HG02840 (cell line): ENCODE data around the gene RBFOX1.

Source experiments
- ATAC-seq: cut with Tn5 transposase; IDR thresholded peaks from one replicate; pipeline ENCODE4 v1.9.1; 2021; ENCODE audit warnings: mild to moderate bottlenecking, moderate library complexity, moderate number of reproducible peaks; ENCODE audit not compliant: unreplicated experiment, low FRiP score

The RBFOX1 gene

DNA sequence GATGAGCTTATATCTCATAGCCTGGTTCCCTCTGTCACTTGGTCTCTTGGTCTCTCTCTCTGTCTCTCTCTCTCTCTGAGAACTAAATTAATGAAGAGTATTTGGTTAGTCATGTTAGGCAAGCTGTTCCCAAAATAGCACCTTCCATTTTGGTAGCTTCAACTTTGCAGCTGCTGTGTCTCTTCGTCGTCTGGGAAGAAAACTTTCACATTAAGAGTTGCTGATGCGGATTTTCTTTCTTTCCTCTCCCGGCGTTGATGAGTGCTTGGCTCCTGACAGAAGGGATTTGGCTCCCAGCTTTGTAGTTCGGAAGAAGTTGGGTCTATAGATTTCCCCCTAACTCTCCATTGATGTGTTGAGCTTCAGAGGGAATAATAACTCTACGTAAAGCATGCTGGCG, at the start of gene RBFOX1:
RBFOX1 (plus strand) TSS at position 235 of the 400 bp plus-strand sequence.
- ATAC-seq, result no peak

DNA sequence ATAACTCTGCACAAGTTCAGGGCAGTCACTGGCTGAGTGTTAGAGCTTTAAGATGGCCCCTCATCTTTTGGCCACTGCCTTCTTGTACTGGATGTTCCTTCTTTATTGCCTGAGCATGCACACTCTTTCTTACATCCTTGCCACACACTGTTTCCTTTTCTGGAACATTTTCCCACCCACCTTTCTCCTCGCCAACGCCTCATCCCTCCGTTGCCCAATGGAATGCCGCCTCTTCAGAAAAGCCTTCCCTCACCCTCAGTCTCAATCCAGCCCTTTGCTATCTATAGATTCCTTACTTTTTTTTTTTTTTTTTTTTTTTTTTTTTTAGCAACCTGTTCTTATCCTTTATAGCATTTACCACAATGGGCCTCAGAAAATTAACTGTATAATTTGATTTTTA, 47.9 kb upstream of the RBFOX1 start:
- no peak for ATAC-seq

DNA sequence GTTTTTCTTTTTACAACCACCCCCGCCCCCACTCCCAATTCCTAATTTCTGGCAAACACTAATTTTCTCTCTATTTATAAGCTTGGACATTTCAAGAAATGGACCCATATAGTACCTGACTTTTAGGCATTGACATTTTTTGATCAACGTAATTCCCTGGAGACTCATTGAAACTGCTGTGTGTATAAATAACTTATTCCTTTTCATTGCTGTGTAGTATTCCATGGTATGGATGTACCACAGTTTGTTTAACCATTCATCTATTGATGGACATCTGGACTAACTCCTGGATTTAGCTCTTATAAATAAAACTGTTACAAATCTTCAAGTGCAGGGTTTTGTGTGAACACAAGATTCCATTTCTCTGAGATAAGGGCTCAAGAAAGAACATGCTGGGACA, 47.1 kb upstream of the RBFOX1 start:
- no peak for ATAC-seq

DNA sequence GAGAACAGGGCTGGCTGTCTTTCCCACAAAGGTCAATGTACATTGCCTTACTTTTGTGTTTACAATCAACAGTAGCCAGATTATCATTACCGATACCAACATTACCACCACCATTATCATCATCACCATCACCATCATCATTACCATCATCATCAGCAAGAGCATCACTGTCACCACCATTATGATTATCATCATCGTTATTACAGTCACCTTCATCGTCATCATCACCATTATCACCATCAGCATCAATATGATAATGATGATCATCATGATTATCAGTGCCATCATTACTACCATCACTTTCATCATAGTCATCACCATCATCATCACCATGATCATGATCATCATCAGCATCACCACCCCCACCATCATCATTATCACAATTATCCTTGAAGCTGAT, 43.3 kb upstream of the RBFOX1 start:
- no peak for ATAC-seq

DNA sequence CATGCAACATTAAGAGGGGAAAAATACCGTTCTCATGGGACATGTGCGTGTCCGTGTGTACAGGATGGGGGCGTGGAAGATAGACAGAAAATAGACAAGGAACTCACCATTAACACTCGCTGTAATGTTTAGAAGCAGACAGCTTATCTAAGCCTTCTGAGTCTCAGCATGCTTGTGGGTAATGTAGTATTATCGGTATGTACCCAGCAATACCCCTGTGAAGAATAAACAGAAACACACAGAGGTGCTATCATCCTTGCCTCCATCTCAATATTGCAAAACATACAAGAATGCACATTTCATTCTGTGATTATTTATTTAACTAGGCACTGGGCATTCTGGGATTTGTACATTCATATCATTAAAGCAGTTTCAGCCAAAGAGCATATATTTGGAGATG, 42.0 kb upstream of the RBFOX1 start:
- no peak for ATAC-seq

DNA sequence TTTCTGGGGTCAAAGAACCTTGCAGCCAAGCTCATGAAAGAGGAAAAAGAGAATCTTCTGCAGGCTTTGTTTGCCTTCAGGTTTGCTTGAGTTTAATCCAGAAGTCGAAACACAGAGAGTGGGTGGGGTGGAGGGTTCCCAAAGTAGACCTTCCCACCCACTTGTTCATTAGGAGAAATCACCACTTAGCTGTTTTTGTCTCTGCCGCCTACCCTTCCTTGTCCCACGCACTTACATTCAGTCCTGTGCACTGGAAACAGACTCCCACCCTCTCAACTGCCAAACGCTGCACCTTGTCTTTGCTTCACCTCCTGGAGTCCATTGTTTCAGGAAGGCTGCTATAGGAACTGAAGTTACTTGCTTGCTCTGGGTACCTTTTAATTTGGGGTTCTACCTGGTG, 38.6 kb upstream of the RBFOX1 start:
- no peak for ATAC-seq

DNA sequence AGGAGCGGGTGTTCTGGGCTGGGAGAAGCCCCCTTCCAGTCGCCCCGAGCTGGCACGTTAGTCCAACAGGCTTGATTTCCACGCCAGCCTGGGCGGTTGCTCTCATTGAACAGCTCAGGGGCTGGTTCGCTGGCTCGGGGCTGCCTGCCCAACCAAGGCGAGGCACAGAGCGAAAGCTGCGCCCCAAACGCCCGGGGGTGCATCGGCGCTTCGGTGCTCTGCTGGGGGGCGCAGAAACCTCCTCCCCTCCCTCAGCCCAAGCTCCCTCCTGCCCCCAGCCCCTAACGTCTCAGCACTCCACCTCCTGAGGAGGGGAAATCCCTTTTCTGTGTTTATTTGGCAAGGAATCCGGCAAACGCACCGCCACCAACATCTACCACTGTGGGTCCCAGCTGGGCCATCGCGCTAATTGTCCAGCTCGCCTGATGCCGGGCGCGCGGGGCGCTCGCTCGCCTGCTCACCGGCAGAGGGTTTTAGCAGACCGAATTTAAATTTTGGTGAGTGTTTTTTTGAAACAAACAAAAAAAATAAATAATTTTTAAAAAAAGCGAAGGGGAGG, 29.5 kb upstream of the RBFOX1 start:
- no peak for ATAC-seq

DNA sequence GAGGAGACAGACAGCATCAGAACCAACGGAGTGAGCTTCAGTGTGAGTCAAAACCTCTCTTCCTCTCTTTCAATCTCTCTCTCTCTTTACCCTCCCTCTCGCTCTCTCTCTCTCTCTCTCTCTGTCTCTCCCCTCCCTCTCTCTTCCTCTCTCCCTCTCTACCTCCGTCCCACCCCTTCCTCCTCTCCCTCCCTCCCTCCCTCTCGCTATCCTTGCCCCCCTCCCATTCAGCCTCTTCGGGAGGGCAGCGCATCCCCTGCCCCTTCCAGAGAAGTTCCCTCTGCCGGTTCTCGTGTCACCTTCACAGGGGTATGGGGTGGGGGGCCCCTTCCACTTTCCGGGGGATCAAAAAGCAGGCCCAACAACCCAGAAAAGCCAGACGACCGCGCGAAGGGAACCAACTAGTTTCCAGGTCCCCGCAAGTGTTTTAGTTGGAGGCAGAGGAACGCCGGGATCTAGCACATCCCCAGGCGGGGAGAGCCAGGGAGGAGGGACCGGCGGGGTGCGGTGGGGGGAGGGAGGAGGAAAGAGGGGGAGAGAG, 28.9 kb upstream of the RBFOX1 start:
- ATAC-seq, result no peak

DNA sequence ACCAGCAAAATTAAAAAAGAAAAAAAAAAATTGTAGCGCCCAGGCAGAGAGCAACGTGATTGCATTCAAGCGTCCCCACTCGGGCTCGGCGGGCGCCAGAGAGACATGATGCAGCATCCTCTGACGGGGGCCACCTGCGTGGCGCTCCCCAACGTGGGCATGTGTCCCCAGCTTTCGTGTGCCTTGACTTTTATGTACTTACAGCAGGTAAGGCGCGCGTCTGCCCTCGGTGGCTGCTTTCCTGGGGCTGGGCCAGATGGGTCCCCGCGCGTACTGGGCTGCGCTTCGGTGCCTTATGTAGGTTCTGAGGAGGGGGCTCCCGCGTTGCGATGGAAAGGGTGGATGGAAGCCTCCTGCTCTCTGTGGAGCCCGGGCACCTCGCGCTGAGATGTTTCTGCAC, 28.4 kb upstream of the RBFOX1 start:
- no peak for ATAC-seq

DNA sequence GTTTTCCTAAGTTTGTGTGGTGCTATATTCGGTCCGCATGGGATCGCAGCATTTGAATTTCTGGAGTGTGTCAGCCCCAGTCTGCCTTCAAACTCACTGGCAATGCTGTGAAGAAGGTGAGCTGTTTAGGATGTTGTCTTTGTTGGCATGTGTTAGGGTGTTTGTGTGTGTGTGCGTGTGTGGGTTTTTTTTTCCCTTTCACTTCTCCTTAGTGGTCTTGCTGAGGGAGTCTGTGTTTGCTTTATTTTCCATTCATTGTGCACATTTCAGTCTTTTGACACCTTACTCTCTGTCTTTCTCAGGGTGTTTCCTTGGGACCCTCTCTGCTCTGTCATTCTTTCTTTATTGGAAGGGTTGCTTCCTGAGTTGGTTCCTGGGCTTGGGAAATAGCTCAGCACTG, 27.7 kb upstream of the RBFOX1 start:
- ATAC-seq, result no peak

DNA sequence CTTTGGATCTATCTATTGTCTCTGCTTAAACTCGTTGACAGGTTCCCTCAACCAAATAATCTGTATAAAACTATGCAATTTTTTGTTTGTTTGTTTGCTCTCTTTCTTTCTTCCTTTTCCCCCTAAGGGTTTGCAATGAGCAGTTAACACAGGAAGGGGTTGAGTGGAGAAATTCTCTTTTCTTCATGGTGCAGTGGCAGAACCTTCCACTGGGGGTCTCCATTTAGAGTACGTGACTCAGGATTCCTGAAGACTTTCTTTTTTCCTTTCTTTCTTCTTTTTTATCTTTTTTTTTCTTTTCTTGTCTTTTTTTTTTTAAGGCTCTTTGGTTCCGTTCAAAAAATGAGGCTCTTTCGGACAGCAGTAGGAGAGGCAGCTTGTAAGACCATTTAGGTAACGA, 19.5 kb upstream of the RBFOX1 start:
- no peak for ATAC-seq

DNA sequence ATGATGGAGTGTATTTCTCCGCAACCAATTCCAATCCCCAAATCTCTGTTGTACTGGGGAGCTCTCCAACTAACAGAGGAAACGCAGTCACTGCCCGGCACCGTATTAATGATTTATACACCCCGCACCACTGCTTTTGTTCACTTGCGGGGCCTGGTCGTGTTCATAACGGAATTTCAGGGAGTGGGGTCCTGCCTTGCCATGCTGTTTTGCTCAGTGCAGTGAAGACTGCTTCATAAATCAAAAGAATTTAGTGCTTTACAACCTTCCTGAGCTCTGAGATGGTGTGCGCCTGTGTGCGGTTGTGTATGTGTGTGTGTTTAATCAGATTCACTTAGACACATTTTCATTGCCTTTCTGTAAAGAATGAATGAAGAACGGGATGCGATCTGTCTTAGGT, 18.5 kb upstream of the RBFOX1 start:
- no peak for ATAC-seq

DNA sequence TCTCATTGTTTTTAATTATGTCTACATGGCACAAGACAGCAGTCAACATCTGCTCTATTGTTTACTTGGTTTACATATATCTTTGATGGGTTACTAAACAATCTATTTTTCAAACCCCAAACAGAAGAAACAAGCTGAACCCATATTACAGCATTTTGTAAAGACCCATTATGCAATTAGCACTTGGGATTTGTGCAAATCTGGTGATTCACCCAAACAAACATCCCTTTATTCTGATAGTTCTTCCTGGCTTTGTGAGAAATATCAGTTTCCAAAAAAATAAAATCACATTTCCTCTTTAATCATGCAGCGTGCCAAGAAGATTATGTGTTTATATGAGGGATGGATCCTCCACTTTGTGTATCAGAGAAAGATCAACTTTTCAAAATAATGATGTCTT, 16.8 kb upstream of the RBFOX1 start:
- no peak for ATAC-seq

DNA sequence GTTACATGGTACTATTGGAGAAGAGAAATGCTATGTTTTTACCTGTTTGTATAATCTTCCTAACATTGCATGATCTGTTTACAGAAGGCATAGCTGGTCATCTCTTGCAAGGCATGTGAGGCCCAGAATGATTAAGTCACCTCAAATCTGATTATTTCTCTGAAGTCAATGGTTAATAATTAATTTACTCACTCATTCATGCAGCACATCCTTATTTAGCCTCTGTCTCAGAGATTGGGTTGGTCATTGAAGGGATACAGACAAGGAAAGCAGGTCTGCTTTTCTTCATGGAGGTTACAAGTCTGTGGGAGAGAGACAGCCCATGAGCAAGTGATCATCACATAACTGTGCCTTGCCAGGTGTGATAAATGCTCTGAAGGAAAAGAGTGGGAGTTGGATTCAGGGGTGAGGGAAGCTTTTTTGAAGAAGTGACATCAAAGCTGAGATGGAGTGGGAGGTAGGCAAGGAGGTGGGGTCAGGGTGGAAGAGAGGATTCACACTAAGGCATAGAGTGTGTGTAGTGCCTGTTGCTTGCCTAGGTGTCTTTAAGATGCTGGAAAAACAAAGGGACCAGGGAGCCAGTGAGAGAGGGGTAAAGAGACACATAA, 16.3 kb upstream of the RBFOX1 start:
- no peak for ATAC-seq

DNA sequence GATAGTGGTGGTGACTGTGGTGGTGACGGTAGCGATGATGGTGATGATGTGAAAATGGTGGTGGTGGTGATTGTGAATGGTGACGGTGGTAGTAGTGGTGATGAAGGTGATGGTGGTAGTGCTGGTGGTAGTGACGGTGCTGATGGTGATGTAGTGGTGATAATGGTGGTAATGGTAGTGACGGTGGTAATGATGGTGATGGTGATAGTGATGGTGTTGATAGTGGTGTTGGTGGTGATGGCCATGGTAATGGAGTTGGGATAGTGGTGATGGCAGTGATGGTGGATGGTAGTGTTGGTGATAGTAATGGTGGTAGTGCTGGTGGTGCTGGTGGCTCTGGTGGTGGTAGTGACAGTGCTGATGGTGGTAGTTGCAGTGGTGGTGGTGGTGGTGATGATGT, 14.7 kb upstream of the RBFOX1 start:
- no peak for ATAC-seq

DNA sequence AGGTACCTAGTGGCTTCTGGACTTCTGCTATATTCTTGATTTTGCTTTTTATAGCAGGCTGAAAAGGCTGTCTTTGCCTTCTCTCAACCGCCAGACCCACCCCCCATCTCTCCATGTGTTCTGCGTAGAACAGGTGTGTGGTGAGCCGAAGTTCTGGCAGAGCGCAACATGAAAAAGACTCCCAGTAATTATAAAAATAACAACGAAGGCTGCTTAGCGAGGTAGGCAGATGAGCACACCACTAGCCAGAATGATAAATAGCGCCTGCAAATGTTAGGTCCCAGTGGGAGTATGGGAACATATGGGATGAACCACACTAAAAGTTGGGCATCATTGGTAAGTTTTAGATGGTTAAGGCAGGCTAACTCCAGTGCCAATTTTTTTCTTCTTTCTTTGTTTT, 14.0 kb upstream of the RBFOX1 start:
- no peak for ATAC-seq

DNA sequence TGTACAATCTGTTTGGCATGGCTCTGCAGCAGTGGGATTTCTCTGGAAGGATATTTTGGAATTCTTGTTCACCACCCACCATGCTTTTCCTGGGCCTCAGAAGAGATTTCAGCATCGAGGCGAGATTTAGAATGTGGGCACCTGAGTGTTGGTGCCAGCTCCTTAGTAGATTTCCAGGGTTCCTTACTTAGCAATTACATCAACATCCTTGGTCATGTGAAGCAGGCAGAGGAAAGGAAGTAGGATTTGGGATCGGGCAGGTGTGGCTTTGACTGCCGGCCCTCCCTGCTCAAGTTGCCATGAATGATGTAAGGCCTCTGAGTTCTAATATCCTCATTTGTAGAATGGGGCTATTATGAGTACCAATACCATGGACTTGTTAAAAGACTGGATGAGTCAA, 13.1 kb upstream of the RBFOX1 start:
- no peak for ATAC-seq

DNA sequence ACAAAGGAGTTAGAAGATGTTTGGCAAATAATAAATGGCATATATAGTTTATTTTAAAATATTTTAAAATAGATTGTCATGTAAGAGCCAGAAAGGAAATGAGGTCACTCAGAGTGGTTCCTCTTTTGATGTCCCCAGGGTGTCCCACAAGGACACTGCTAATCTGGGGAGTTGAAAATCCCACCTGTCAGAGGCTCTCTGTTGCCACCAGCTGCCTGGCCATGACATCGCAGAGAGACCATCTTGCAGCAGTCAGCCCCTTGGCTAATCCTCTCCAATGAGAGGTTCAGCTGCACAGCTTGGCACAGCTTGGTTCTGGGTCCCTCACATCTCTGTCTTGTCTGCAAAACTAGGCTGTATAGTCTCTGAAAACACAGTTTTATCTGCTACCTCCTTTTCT, 11.0 kb upstream of the RBFOX1 start:
- ATAC-seq, result no peak

DNA sequence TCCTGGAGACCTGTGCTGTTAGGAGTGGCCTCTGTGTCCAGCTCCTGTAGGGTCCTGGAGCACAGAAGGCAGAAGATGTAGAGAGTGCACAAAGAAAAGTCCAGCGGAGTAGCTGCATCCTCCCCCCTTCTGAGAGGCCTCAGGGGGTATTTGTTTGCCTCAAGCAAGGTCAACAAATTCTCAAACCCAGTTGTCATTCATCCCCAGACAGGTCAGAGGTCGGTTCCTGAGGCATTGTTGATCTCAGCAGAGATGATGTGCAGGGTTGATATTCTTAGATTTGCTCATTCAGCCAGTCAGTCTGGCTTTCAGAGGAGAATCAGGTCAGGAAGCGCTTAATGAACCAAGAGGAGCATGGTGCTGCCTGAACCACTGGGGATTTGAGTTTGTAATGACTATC, 8.3 kb upstream of the RBFOX1 start:
- ATAC-seq, result no peak

DNA sequence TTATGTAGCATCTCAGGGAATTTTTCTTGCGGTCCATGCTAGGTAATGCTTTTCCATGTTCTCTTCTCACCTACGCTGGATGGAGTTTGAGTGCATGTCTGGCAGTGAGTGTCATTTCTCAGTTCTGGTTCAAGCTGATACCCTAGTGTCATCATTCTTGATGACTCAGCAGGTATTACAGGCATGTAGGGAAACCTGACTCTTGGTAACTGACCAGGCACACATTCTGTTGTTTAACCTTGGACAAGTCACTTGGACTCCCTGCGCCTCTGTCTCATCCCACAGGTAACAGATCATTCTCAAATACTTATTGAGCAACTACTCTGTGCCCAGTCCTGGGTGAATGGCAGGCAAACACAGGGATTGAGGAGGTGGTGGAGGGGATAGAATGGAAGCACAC, 6.8 kb upstream of the RBFOX1 start:
- ATAC-seq, result no peak

DNA sequence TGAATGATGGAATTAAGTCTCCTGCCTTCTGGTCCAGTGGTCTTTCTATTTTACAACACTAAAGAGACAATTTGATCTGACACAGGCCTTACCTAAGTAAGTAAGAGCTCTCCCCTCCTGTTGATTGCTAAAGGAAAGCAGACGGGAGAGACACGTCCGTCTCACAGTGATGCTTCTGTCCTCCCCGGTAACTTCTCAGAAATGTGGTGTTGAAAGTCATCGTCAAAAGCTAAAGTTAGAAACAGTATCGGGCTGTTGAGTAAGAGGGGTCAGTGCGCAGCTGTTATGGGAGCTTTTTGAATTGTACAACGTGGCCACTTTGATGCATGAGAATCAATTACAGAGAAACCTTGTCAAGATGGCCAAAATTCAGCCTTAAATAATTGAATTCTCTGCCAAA, 1.9 kb upstream of the RBFOX1 start:
- ATAC-seq, result no peak

DNA sequence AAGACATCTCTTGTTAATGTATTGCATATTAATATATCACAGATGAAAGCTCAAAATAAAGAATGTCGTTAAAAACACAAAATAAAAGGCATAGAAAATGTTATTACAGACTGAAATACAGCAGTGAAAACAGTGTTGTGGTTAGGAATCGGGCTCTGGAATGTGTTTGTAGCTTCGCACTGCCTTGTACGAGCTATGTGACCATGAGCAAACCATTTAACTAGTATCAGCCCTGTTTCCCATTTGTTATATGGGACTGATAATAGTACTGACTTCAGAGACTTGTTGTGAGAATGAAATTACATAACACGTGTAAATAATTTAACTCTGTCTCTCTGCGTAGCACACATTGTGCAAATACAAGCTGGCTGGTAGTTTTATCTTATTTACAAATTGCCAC, 648 bp upstream of the RBFOX1 start:
- no peak for ATAC-seq
